Mucosa of rectum (tissue), 2 donors: ENCODE results near the gene EGF.

Source experiments
- H3K27ac ChIP-seq, 2 donors: one replicate each; pipeline ENCODE4 v1.7.0; 2013; ENCODE audit warnings: inconsistent platforms in 2 of 2, low read depth in 2 of 2, low read length in 2 of 2
- H3K27me3 ChIP-seq, 2 donors: one replicate each; pipeline ENCODE4 v1.7.0; 2013; ENCODE audit warnings: low read length in 2 of 2; ENCODE audit not compliant: control insufficient read depth in 2 of 2, insufficient read depth in 2 of 2
- H3K36me3 ChIP-seq, 2 donors: one replicate each; pipeline ENCODE4 v1.7.0; 2013; ENCODE audit warnings: low read length in 2 of 2; ENCODE audit not compliant: control insufficient read depth in 2 of 2, insufficient read depth in 2 of 2
- H3K4me1 ChIP-seq, 2 donors: one replicate each; pipeline ENCODE4 v1.7.0; 2013; ENCODE audit warnings: low read length in 2 of 2, mild to moderate bottlenecking in 1 of 2; ENCODE audit not compliant: control insufficient read depth in 2 of 2, insufficient read depth in 2 of 2
- H3K4me3 ChIP-seq, 2 donors: one replicate each; pipeline ENCODE4 v1.7.0; 2013; ENCODE audit warnings: low read length in 2 of 2
- H3K9ac ChIP-seq, 2 donors: one replicate each; pipeline ENCODE4 v1.7.0; 2013; ENCODE audit warnings: low read length in 2 of 2, low read depth in 1 of 2, mild to moderate bottlenecking in 1 of 2
- H3K9me3 ChIP-seq, 2 donors: one replicate each; pipeline ENCODE4 v1.7.0; 2013; ENCODE audit warnings: low read length in 2 of 2; ENCODE audit not compliant: control insufficient read depth in 2 of 2
- donor health status: healthy.
- donor health status: Normal muscosa, but diverticular disease.

Gene EGF

DNA sequence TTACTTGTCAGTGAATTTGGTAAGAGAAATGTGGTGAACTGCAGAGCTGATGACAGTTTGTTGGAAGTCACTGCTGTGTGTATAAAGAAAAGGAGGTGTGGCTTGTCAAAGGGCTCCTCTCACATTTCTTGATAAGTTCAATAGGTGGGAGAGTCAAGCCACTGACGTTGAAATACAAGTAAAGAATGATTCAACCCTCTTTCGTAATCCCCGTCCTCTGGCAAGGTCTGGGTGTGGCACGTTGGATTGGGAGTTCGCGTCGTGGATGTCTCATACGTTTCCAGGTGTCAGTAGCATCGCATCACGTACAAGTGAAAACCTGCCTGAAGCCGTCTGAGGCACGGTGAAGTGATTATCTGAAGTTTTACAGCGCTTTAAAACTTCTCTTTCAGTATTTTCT, 76.4 kb downstream of the EGF start:
- H3K9me3 ChIP-seq, result no peaks in the 10 kb centered on the region
- no peak overlapping the region for H3K4me3 ChIP-seq
- no peaks in the 10 kb centered on the region for H3K4me1 ChIP-seq
- H3K27me3 ChIP-seq, result no peaks in the 10 kb centered on the region
- H3K9ac ChIP-seq, result no peak overlapping the region
- H3K36me3 ChIP-seq, result no peaks in the 10 kb centered on the region
- no peak overlapping the region for H3K27ac ChIP-seq

GRCh38 chr4:109989618-109990017, 76.9 kb downstream of the EGF start:
- Histone ChIP-seq H3K27ac (no peak overlapping the region), H3K4me1 (no peaks in the 10 kb centered on the region), H3K9ac (no peak overlapping the region), H3K27me3 (no peaks in the 10 kb centered on the region), H3K36me3 (no peaks in the 10 kb centered on the region), H3K9me3 (no peaks in the 10 kb centered on the region), H3K4me3 (no peak overlapping the region)

DNA sequence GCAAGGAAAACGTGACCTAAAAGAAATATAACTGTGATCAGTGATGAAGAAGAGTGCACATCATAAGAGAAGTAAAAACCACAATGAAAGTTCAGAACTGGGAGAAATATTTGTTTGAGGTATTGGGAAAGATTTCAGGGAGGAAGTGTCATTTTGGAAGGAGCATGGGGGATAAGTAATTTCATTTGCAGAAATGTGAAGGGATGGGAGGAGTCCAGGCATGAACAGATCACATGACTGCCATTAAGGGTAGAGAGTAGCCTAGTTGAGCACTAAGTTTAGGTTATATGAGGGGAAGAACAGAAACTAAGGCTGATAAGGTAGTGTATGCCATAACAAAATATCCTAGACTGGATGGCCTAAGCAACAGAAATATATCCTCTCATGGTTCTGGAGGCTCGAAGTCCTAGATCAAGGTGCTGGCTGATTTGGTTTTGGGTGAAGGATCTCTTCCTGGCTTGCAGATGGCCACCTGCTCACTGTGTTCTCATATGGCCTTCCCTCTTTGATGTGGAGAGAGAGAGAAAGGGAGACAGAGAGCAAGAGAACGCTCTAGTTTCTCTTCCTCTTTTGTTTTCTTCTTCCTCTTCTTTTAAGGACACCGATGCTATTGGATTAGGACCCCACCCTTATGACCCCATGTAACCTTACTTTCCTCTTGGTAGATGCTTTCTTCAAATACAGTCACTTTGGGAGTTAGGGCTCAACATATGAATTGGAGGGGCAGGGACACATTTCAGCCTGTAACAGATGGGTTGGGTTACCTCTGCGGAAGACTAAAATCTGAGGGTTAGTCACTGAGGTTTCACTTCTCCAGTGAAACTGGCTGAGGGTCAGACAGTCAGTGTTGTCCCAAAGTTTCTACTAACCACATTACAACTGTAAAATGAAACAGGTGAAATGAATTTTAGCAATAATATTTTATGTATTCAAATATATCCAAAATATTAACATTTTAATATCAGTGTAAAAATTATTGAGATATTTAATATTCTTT, 77.9 kb downstream of the EGF start:
- H3K27me3 ChIP-seq, result no peaks in the 10 kb centered on the region
- no peaks in the 10 kb centered on the region for H3K36me3 ChIP-seq
- H3K9me3 ChIP-seq, result no peaks in the 10 kb centered on the region
- H3K4me3 ChIP-seq, result no peak overlapping the region
- H3K4me1 ChIP-seq, result no peaks in the 10 kb centered on the region
- no peak overlapping the region for H3K27ac ChIP-seq
- H3K9ac ChIP-seq, result no peak overlapping the region

DNA sequence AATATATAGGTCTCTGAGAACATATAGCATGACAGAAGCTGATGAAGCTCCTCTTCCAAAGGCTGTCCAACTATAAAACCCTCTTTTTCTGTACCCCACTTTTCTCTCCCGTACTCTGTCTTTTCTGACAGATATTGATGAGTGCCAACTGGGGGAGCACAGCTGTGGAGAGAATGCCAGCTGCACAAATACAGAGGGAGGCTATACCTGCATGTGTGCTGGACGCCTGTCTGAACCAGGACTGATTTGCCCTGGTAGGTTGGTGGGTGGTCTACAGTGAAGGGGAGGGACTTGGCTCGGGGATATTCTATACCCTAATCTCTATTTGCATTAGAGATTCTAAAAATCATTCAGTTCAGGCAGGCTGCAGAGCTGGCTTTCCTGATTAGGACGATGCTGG, 80.4 kb downstream of the EGF start:
- Histone ChIP-seq H3K27ac (no peak overlapping the region), H3K9me3 (no peaks in the 10 kb centered on the region), H3K27me3 (no peaks in the 10 kb centered on the region), H3K9ac (no peak overlapping the region), H3K4me1 (no peaks in the 10 kb centered on the region), H3K36me3 (no peaks in the 10 kb centered on the region), H3K4me3 (no peak overlapping the region)

DNA sequence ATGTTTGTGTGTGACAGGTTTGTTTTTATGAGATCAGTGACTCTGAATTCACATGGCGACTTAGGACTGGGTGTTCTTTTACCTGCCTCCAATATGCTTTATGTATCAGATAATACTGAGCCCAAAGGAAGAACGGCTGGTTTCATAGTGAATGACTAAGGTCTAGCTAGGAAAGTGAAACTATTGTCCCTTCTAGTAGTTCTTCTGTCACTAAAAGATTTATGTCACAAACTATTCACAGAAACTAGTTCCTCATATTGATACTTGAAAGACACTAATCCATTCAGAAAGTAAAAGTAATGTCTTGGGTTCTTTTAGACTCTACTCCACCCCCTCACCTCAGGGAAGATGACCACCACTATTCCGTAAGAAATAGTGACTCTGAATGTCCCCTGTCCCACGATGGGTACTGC, 81.7 kb downstream of the EGF start:
- Histone ChIP-seq H3K36me3 (no peaks in the 10 kb centered on the region), H3K27ac (no peak overlapping the region), H3K4me3 (no peak overlapping the region)

GRCh38 chr4:109996526-109996925, 83.8 kb downstream of the EGF start:
- Histone ChIP-seq H3K27ac (no peak overlapping the region), H3K27me3 (no peaks in the 10 kb centered on the region), H3K4me3 (no peak overlapping the region), H3K9ac (no peak overlapping the region), H3K4me1 (peaks cover 3 to 8% of the 10 kb centered on the region in 2 donors), H3K9me3 (no peaks in the 10 kb centered on the region), H3K36me3 (no peaks in the 10 kb centered on the region)

More for the DNA sequence above, 81.7 kb downstream of the EGF start:
- H3K27me3 ChIP-seq, result no peaks in the 10 kb centered on the region
- no peak overlapping the region for H3K9ac ChIP-seq
- H3K4me1 ChIP-seq, result peaks cover 3 to 5% of the 10 kb centered on the region in 2 donors
- H3K9me3 ChIP-seq, result no peaks in the 10 kb centered on the region

DNA sequence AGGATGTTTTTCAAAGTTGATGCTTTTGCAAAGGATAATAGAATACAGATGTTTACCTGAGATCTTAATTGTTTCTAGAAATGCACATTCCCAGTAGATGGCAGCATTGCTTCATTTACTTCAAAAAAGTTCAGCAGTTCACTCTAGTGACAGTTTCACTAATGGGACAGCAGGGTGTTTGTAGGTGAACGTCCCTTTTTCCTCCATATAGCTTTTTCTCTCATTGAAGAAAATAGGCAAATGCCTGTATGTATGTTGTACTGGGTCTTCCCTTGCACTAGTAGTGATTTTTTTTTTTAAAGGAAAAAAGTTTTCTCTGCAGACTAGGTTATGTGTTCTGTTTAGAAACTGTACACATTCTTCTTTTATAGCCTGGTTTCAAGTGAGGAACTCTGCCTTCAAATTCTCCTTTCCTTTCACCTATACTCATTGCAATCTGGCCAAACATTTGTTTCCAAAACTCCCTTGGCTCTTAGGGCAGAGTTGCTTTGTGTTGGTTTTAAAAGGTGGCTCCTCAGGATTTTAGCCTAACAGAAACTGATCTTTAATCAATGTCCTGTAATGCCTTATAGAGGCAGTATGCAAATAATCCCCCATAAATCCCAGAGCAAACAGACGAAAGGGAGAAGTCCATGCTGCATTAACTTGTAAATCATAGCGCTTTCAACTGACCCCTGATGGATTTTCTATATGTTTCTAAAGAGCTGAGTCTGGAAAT, 86.3 kb downstream of the EGF start:
- no peaks in the 10 kb centered on the region for H3K27me3 ChIP-seq
- no peaks in the 10 kb centered on the region for H3K9me3 ChIP-seq
- H3K36me3 ChIP-seq, result no peaks in the 10 kb centered on the region
- H3K4me1 ChIP-seq, result peaks cover 3 to 8% of the 10 kb centered on the region in 2 donors
- H3K4me3 ChIP-seq, result no peak overlapping the region
- no peak overlapping the region for H3K9ac ChIP-seq
- no peak overlapping the region for H3K27ac ChIP-seq

GRCh38 chr4:109999585-109999912, 86.9 kb downstream of the EGF start:
- no peak overlapping the region for H3K27ac ChIP-seq
- H3K27me3 ChIP-seq, result no peaks in the 10 kb centered on the region
- H3K9ac ChIP-seq, result no peak overlapping the region
- H3K36me3 ChIP-seq, result no peaks in the 10 kb centered on the region
- H3K4me1 ChIP-seq, result peaks cover 3 to 8% of the 10 kb centered on the region in 2 donors
- H3K9me3 ChIP-seq, result no peaks in the 10 kb centered on the region
- H3K4me3 ChIP-seq, result no peak overlapping the region

- no peak overlapping the region for H3K9ac ChIP-seq
Observed at GRCh38 chr4:110002326-110002725, 89.6 kb downstream of the EGF start.

More at GRCh38 chr4:110002326-110002725, 89.6 kb downstream of the EGF start:
- Histone ChIP-seq H3K27ac (no peak overlapping the region), H3K27me3 (no peaks in the 10 kb centered on the region), H3K9me3 (no peaks in the 10 kb centered on the region), H3K4me1 (peaks cover 3 to 8% of the 10 kb centered on the region in 2 donors), H3K36me3 (no peaks in the 10 kb centered on the region), H3K4me3 (no peak overlapping the region)
